Heart left ventricle (tissue), 13 donors: ENCODE measurements around the gene PARD3.

ENCODE experiments used
- POLR2A ChIP-seq, 2 donors: fragments of 450-650 bp; IDR thresholded peaks; one replicate each; pipeline ENCODE4 v1.6.1; 2017; ENCODE audit warnings: antibody characterized with exemption in 2 of 2, mild to moderate bottlenecking in 2 of 2, moderate library complexity in 2 of 2
- TF ChIP-seq, protein P1 (sequence below), 12 donors: fragments of 200-600 bp; sonication (generic) in 4 of 12; IDR thresholded peaks; one replicate each; pipeline versions ENCODE4 v1.5.0 to v1.8.0; 2018 to 2022; ENCODE audit warnings: antibody characterized with exemption in 12 of 12, mild to moderate bottlenecking in 5 of 12
- donor health status: ischemic (EF 13 %, LVEDD 7.1; RV severe dilation, severe dysfunction).
- donor health status: DM: no; HTN: yes; CAD: no.
- donor health status: DM: no; HTN: no; CAD: no.
- donor health status: ischemic (EF 25% LVEDD 6.9; RV normal size, moderate dysfunction).
- donor health status: ischemic (EF 25% LVEDD 5.7; RV mildly dilated, moderate dysfunction).
- donor health status: ischemic (EF 35%, LVEDD 5.7; RV mildly dilated, moderate dysfunction).
- donor health status: nonischemic (EF 11% LVEDD 7.7; RV severe dilation, severe dysfunction).
- donor health status: DM: yes; HTN: yes; CAD: no.
- donor health status: PGD.
- donor health status: ischemic (EF 29% LVEDD 5.4; RV normal size, mild dysfunction).
- donor health status: nonischemic (EF 23%, LVEDD 6.1; RV moderate dilation, normal function).

DNA sequence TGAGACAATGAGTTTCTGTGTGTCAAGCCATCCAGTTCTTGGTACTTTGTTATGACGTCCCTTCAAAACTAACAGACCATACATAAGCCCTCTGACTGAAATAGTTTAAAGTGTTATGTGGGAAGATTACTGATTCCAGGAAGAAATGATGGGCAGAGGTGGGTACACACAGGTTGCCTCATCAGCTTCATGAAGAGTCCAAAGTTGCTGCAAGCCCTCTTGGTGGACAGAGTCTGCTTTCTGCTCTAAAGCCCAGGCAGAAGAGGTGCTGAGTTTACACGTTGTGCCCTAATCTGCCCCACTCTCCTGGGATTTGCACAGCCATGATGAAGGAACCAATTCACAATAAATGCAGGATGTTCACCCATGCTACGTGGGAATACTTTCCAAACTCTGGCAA lies 187.4 kb downstream of the PARD3 start:
- TF ChIP-seq, protein P1, sequence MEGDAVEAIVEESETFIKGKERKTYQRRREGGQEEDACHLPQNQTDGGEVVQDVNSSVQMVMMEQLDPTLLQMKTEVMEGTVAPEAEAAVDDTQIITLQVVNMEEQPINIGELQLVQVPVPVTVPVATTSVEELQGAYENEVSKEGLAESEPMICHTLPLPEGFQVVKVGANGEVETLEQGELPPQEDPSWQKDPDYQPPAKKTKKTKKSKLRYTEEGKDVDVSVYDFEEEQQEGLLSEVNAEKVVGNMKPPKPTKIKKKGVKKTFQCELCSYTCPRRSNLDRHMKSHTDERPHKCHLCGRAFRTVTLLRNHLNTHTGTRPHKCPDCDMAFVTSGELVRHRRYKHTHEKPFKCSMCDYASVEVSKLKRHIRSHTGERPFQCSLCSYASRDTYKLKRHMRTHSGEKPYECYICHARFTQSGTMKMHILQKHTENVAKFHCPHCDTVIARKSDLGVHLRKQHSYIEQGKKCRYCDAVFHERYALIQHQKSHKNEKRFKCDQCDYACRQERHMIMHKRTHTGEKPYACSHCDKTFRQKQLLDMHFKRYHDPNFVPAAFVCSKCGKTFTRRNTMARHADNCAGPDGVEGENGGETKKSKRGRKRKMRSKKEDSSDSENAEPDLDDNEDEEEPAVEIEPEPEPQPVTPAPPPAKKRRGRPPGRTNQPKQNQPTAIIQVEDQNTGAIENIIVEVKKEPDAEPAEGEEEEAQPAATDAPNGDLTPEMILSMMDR (IDR thresholded peaks at IDR 0.05) = no peak
- TF ChIP-seq POLR2A (IDR thresholded peaks at IDR 0.05) = no peak
